GM19455 (cell line): ENCODE measurements around the gene TMTC1.

Experiments
- ATAC-seq: cut with Tn5 transposase; IDR thresholded peaks from one replicate; pipeline ENCODE4 v1.9.1; 2021; ENCODE audit not compliant: unreplicated experiment

Gene TMTC1

GRCh38 chr12:29741342-29742241 lies 42.1 kb downstream of the TMTC1 start:
- no peak for ATAC-seq

DNA sequence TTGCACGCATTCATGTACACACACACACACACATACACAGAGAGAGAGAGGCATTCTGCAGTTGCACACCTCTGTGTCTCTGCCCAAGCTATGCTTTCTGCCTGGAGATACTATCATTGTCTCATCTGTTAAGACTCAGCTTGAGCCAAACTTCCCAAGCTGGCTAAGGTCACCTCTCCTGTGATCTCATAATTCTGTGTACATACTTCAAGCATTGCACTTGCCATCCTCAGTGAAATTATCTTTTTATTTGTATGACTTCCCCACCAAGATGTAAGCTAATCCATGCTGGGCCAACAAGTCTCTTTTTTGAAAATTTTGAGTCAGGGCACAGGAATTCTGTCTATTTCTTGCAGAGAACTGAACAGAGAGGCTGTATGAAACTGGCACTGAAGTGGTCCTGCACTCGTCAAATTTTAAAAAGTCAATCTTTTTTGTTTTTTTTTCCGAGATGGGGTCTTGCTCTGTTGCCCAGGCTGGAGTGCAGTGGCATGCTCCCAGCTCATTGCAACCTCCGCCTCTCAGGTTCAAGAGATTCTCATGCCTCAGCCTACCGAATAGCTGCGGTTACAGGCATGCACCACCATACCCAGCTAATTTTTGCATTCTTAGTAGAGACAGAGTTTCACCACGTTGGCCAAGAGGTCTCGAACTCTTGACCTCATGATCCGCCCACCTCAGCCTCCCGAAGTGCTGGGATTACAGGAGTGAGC lies 44.3 kb downstream of the TMTC1 start:
- ATAC-seq = no peak

GRCh38 chr12:29738365-29738764 lies 45.4 kb downstream of the TMTC1 start:
- no peak for ATAC-seq

GRCh38 chr12:29737644-29738043 lies 46.1 kb downstream of the TMTC1 start:
- no peak for ATAC-seq

DNA sequence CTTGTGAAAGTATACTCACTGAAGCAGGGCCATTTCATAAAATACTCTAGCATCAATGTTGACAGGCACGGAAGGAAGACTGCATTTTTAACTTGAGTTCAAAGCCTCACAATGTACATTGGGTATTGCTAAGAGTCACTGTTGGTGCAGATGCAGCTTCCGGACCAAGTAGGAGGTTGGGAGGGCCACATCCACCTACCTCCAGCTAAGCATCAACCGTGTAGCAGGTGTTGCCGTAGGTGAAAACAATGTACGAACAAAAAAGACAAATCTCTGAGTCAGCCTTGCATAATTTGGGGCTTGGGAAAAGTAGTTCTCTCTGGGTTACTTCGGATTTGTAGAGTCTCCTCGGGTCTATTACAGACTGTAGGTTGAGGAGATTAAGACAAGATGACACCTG lies 48.1 kb downstream of the TMTC1 start:
- ATAC-seq = no peak

GRCh38 chr12:29734734-29735133 lies 49.0 kb downstream of the TMTC1 start:
- no peak for ATAC-seq

DNA sequence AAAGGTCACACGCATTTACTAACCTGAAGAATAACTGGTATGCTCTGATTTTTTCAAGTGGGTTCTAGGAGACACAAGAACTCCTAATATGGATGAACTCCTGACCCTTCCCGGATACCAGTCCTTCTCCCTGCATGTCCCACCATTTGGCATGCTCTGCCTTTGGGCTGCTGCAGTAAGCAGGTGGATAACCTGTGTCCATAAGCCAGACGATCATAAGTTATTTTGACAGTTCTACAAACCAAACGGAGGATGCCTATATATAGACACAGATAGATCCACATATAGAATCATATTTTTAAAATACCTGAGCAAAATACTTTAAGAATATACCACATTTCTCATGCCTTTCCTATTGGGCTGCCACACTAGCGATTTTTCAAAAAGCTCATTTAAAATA lies 49.4 kb downstream of the TMTC1 start:
- ATAC-seq = no peak

DNA sequence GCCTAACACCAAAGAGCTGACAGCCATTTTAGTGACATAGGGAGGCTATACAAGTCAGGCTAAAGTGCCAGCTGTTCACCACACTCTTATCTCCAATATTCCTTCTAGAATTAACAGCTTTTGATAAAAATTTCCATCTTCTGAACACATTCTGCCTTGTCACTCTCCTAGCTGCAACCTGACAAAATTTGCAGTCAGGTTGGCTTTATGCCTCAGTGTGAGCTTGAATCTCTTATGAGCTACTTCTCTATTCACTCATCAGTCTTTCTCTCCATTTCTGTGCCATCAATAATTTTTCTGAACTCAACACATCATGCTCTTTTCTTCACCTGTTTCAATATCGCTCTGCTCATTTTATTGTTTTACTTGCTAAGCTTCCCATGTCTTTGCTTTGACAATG lies 50.2 kb downstream of the TMTC1 start:
- ATAC-seq = no peak

DNA sequence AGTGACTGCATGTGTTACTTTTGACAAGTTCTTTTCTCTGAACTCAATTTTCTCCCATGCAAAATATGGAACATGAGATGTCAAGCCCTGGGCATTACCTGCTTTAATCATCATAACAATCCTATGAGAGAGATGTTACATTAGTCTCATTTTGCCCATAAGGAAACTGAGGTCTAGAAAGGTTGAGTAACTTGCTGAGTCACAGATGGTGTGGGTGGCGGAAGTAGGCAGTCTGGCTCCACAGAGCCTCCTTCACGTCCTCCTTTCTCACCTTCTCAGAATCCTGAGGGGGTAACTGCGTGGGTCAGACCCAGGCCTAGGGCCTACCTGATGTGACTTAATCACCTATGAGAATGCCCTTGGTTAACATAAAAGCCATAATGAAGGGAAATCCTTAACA lies 50.7 kb downstream of the TMTC1 start:
- ATAC-seq = no peak

- no peak for ATAC-seq
These were observed 51.1 kb downstream of the TMTC1 start for GRCh38 chr12:29732593-29732992.

DNA sequence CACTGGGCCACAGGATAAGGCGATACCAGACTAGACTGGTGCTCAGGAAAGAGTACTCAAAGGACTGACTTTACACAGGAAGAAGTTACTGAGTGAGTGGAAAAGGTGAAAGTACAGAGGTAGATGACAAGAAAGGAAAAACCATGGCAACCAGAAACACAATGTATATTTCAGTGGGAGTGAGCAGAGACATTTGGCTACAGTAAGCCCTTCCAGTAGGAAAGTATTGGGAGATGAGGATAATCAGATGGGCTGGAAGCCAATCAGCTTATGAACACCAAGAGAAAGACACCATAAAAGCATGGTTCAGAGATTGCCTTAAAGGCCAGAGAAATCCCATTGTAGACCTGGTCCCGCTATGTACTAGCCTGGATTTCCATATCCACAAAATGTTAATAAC lies 51.6 kb downstream of the TMTC1 start:
- no peak for ATAC-seq

DNA sequence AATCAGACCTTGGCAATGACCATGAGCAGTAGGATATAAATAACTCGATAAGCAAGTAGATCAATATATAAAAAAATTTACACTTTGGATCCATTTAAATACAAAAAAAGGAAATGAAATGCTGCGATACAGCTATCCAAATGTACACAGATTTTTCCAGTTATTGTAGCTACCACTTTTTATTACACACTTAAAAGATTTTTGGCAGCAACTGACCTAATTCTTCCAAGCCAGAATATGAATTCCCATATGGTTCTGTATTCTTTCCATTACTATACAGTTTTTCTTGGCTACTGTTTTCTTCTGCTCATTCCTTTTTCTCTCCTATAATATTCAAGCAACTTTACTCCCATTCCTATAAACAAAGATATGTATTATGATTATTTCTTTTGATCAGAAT lies 52.2 kb downstream of the TMTC1 start:
- ATAC-seq = no peak

DNA sequence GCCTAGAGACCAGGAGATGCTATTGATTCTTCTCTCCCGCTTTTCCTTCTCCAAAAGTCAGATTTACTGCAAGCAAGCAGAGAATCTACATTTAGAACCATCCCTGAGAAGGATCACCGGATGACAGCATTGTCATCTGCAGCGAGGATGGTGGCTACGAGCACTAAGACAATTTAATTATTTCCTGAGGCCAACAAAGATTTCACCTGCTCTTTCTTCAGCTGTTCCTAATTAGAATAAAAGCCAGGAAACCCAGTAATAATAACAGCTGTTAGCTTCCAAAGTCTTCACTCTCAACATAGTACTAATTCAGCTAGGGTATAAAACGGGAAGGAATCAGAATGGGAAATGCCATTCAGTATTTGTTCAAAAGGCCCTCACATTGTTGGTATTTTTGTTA lies 53.3 kb downstream of the TMTC1 start:
- ATAC-seq = no peak

- ATAC-seq = no peak
These were observed 55.7 kb downstream of the TMTC1 start for GRCh38 chr12:29728030-29728429.

DNA sequence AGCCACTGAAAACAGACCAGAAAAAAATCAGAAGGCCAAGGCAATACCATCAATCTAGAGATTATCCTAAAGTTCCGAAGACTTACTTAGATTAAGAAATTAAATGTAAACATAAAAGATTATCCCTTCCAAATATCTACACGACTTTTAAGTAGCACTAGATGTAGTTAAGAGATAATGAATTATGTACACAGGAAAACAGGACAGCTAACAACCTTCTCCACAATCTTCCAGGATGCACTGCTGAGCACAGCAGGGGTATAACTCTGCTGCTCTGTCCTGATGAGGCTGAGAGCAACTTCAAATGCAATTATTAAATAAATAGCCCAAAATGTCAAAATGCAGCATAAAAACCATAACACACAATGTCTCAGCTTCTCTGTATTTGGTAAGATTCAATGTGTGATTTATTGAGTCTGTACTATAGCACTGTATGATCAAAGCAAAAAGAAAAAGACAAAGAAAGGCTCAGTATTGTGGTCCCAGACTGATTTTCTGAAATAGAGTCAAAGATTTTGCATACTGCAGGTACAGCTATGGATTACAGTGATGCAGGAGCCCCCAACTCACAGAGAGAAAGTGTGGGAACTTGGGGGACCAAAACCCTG lies 56.9 kb downstream of the TMTC1 start:
- ATAC-seq = no peak

GRCh38 chr12:29726321-29726692 lies 57.4 kb downstream of the TMTC1 start:
- ATAC-seq = no peak

- no peak for ATAC-seq
These were observed 58.0 kb downstream of the TMTC1 start for GRCh38 chr12:29725587-29726320.

DNA sequence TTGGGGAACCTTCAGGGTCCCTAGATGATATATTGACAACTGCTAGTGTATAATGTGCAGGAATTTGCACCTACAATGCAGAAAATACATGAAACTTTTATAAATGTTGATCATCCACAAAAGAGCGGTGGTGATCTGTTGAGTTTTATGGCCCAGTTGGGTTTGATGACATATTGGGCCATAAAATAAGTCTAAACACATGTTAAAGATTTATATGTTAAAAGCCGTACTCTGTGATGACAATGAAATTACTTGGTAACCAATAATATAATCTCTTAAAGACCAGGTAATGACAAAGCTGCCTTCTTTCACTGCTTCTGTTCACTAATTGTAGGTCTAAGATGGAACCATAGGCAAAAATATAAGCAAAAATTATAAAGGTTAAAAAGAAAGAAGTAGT lies 61.6 kb downstream of the TMTC1 start:
- ATAC-seq = no peak

DNA sequence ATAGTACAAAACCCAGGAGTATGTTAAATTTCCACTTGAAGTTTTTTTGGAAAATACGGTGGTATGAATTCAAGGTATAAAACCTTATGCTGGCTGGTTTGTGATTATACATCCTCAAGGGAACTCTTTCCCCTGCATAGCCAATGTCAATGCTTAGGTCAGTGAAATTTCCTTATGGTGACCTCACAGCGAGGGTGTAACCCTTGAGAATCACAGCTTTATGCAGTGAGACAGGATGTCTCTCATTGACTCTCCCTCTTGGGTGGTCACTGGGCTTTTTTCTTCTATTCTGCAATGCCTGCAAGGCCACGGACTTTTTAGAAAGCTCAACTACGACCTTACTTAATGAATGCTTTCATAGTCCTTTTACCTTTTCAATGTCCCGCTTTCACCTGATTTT lies 64.4 kb downstream of the TMTC1 start:
- ATAC-seq = no peak

DNA sequence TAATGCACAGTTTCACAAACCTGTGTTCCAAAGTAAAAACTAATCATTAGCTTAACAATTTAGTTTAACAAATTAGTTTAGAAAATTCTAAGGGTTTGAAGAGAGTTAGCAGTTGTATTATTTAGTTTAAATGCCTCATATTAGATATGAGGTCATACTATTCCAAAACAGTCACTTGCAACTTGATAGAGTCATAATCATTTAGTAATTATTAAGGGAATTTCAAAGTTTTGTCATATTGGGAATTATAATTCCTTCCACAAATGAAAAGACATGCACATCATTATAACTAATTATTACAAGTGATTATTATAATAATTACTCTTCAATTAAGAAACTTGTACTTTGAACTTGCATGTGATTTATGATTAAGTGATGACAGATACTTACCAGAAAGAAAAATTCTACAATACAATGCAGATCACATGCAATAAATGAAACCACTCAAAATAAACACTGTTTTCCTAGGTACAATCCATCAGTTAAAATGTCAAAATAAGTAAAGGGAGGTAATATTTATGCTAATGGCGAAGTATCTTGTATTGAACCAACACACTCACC lies 66.1 kb downstream of the TMTC1 start:
- ATAC-seq = no peak

GRCh38 chr12:29714966-29715365 lies 68.8 kb downstream of the TMTC1 start:
- ATAC-seq = no peak
